Uterus (tissue), 4 donors: ENCODE measurements around the gene DLG1. TPM values are rescaled to one million over a fixed set of nuclear protein-coding genes. Genes with fewer than 3 reads are reported as not detected.

Experiments
- DNase-seq, 2 donors: peaks; one replicate each; pipeline ENCODE4 v3.0.0-alpha.2; 2019 to 2020
- H3K27ac ChIP-seq, 2 donors: fragments of 200-600 bp; sonication (generic); 1 replicate in 1 of 2; 2 replicates in 1 of 2; pipeline ENCODE4 v1.5.1; 2016 to 2018
- H3K27me3 ChIP-seq, 2 donors: fragments of 200-600 bp; sonication (generic); one replicate each; pipeline ENCODE4 v1.5.1; 2018 to 2019; ENCODE audit warnings: control low read depth in 1 of 2
- H3K36me3 ChIP-seq, 2 donors: fragments of 200-600 bp; sonication (generic); one replicate each; pipeline ENCODE4 v1.5.1; 2019; ENCODE audit warnings: control low read depth in 1 of 2
- H3K4me1 ChIP-seq, 2 donors: fragments of 200-600 bp; sonication (generic); one replicate each; pipeline ENCODE4 v1.5.1; 2018 to 2019; ENCODE audit warnings: control low read depth in 1 of 2
- H3K4me3 ChIP-seq, 2 donors: fragments of 200-600 bp; sonication (generic); 1 replicate in 1 of 2; 2 replicates in 1 of 2; pipeline ENCODE4 v1.5.1; 2018 to 2019; ENCODE audit warnings: mild to moderate bottlenecking in 1 of 2
- H3K9me3 ChIP-seq, 2 donors: fragments of 200-600 bp; sonication (generic); one replicate each; pipeline ENCODE4 v1.5.1; 2019; ENCODE audit warnings: control low read depth in 1 of 2
- CTCF ChIP-seq, 4 experiments: fragments of 200-600 bp in 2 of 4; fragments of 450-650 bp in 2 of 4; sonication (generic) in 2 of 4; IDR thresholded peaks; one replicate each; pipeline ENCODE4 v1.5.1; 2016 to 2019; ENCODE audit warnings: antibody characterized with exemption in 4 of 4, mild to moderate bottlenecking in 2 of 4, moderate library complexity in 1 of 4
- POLR2A ChIP-seq, 2 donors: fragments of 450-650 bp; IDR thresholded peaks; one replicate each; pipeline ENCODE4 v1.6.1; 2016; ENCODE audit warnings: antibody characterized with exemption in 2 of 2, mild to moderate bottlenecking in 1 of 2, moderate library complexity in 1 of 2
- intact Hi-C: fragments of 100-400 bp; cut with DNase I; formaldehyde crosslinking; loops from one replicate; pipeline ENCODE4 v1.15.1; 2023; ENCODE audit warnings: low total_unique reads
- total RNA-seq, 4 donors: library from RNA; depleted of rRNA in 3 of 4; stranded (reverse); fragments of >200 nt in 3 of 4; gene quantifications; one replicate each; pipeline versions ENCODE4 v1.1.0 to v1.2.4, GENCODE V29; 2014 to 2023
- donor health status: DM: yes; HTN: yes; CAD: no.

Gene DLG1
- total RNA-seq, 4 donors from 2014 or later: 24.1 to 139 (median 82.9) TPM

GRCh38 chr3:197019535-197019934, 278.9 kb downstream of the DLG1 start:
- DNase-seq: peak in 1 of 2 donors; percentile 0
- Histone ChIP-seq H3K27ac (no peak overlapping the region), H3K4me3 (no peak overlapping the region), H3K27me3 (no peaks in the 10 kb centered on the region), H3K9me3 (no peaks in the 10 kb centered on the region), H3K36me3 (no peaks in the 10 kb centered on the region), H3K4me1 (no peaks in the 10 kb centered on the region)
- no peak for TF ChIP-seq CTCF (IDR thresholded peaks at IDR 0.05)
- TF ChIP-seq POLR2A (IDR thresholded peaks at IDR 0.05): no peak
- intact Hi-C loops: no loop called here

GRCh38 chr3:197019021-197019420, 279.4 kb downstream of the DLG1 start:
- H3K36me3 ChIP-seq: no peaks in the 10 kb centered on the region
- no peaks in the 10 kb centered on the region for H3K9me3 ChIP-seq
- no peak overlapping the region for H3K4me3 ChIP-seq
- H3K4me1 ChIP-seq: no peaks in the 10 kb centered on the region
- DNase-seq: no peak
- intact Hi-C loops: no loop called here
- H3K27me3 ChIP-seq: no peaks in the 10 kb centered on the region
- no peak overlapping the region for H3K27ac ChIP-seq
- TF ChIP-seq CTCF (IDR thresholded peaks at IDR 0.05) (no peak), POLR2A (IDR thresholded peaks at IDR 0.05) (no peak)

- intact Hi-C loops: no loop called here
- Histone ChIP-seq H3K4me3 (no peak overlapping the region), H3K27me3 (no peaks in the 10 kb centered on the region), H3K9me3 (no peaks in the 10 kb centered on the region), H3K4me1 (no peaks in the 10 kb centered on the region), H3K36me3 (no peaks in the 10 kb centered on the region), H3K27ac (no peak overlapping the region)
- peak in 1 of 2 donors; percentile 9 for DNase-seq
- TF ChIP-seq POLR2A (IDR thresholded peaks at IDR 0.05): no peak
- no peak for TF ChIP-seq CTCF (IDR thresholded peaks at IDR 0.05)
Observed at GRCh38 chr3:197017003-197017402, 281.4 kb downstream of the DLG1 start.

- no peak for DNase-seq
- H3K27me3 ChIP-seq: no peaks in the 10 kb centered on the region
- no peaks in the 10 kb centered on the region for H3K4me1 ChIP-seq
- H3K4me3 ChIP-seq: no peak overlapping the region
- H3K9me3 ChIP-seq: no peaks in the 10 kb centered on the region
- H3K36me3 ChIP-seq: no peaks in the 10 kb centered on the region
- TF ChIP-seq POLR2A (IDR thresholded peaks at IDR 0.05) (no peak), CTCF (IDR thresholded peaks at IDR 0.05) (no peak)
- no peak overlapping the region for H3K27ac ChIP-seq
- intact Hi-C loops: no loop called here
Observed at GRCh38 chr3:197015790-197016736, 282.3 kb downstream of the DLG1 start.

GRCh38 chr3:197014942-197015575, 283.4 kb downstream of the DLG1 start:
- H3K4me1 ChIP-seq: no peaks in the 10 kb centered on the region
- H3K9me3 ChIP-seq: no peaks in the 10 kb centered on the region
- TF ChIP-seq POLR2A (IDR thresholded peaks at IDR 0.05): no peak
- TF ChIP-seq CTCF (IDR thresholded peaks at IDR 0.05): no peak
- no peak for DNase-seq
- H3K4me3 ChIP-seq: no peak overlapping the region
- H3K27me3 ChIP-seq: no peaks in the 10 kb centered on the region
- no peak overlapping the region for H3K27ac ChIP-seq
- intact Hi-C loops: no loop called here
- H3K36me3 ChIP-seq: no peaks in the 10 kb centered on the region
